ENCODE measurements around the gene DUOX1. TPM values are rescaled to one million over a fixed set of nuclear protein-coding genes. Genes with fewer than 3 reads are reported as not detected.

DUOX1 gene
- total RNA-seq, 1 donor from 2014 or later, result not detected

- no peak for DNase-seq (ENCODE audit: low read depth, low spot score)
- Mint-ChIP-seq H3K36me3 (ENCODE audit: low read depth) (no peaks in the 10 kb centered on the region), H3K4me3 (peak overlapping the region; percentile 81), H3K27ac (ENCODE audit: unreplicated experiment) (no peak overlapping the region), H3K27me3 (ENCODE audit: low read depth) (peaks cover 8% of the 10 kb centered on the region), H3K4me1 (peaks cover 24% of the 10 kb centered on the region), H3K9me3 (no peaks in the 10 kb centered on the region)
- TF ChIP-seq, protein P1, sequence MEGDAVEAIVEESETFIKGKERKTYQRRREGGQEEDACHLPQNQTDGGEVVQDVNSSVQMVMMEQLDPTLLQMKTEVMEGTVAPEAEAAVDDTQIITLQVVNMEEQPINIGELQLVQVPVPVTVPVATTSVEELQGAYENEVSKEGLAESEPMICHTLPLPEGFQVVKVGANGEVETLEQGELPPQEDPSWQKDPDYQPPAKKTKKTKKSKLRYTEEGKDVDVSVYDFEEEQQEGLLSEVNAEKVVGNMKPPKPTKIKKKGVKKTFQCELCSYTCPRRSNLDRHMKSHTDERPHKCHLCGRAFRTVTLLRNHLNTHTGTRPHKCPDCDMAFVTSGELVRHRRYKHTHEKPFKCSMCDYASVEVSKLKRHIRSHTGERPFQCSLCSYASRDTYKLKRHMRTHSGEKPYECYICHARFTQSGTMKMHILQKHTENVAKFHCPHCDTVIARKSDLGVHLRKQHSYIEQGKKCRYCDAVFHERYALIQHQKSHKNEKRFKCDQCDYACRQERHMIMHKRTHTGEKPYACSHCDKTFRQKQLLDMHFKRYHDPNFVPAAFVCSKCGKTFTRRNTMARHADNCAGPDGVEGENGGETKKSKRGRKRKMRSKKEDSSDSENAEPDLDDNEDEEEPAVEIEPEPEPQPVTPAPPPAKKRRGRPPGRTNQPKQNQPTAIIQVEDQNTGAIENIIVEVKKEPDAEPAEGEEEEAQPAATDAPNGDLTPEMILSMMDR (conservative IDR thresholded peaks at IDR 0.05), result no peak
Measured at GRCh38 chr15:45164914-45165313, 35.1 kb downstream of the DUOX1 start.

DNA sequence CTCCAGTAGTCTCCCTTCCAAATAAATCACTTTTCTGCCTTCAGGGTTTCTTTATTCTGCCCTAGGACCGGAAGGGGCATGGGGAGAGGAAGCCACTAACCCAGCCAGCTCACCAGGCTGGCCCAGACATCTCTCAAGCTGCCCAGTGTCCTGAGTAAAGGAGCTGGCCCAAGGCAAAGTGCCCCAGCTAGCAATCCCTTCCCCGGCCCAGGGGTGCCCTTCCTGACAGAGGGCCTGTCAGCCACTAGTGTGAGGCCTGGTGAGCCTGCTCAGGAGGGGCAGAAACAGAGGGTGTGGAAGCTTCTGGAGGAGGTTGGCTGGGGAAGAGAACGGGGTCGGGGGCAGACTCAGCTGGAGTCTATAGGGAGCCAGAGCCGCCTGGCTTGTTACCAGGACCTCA, 35.7 kb downstream of the DUOX1 start:
- Mint-ChIP-seq H3K27me3 (ENCODE audit: low read depth) (peaks cover 6% of the 10 kb centered on the region), H3K4me1 (peaks cover 24% of the 10 kb centered on the region), H3K9me3 (no peaks in the 10 kb centered on the region), H3K27ac (ENCODE audit: unreplicated experiment) (peak overlapping the region; percentile 50), H3K4me3 (peak overlapping the region; percentile 81), H3K36me3 (ENCODE audit: low read depth) (no peaks in the 10 kb centered on the region)
- TF ChIP-seq, protein P1 (conservative IDR thresholded peaks at IDR 0.05), result no peak
- DNase-seq (ENCODE audit: low read depth, low spot score), result no peak

DNA sequence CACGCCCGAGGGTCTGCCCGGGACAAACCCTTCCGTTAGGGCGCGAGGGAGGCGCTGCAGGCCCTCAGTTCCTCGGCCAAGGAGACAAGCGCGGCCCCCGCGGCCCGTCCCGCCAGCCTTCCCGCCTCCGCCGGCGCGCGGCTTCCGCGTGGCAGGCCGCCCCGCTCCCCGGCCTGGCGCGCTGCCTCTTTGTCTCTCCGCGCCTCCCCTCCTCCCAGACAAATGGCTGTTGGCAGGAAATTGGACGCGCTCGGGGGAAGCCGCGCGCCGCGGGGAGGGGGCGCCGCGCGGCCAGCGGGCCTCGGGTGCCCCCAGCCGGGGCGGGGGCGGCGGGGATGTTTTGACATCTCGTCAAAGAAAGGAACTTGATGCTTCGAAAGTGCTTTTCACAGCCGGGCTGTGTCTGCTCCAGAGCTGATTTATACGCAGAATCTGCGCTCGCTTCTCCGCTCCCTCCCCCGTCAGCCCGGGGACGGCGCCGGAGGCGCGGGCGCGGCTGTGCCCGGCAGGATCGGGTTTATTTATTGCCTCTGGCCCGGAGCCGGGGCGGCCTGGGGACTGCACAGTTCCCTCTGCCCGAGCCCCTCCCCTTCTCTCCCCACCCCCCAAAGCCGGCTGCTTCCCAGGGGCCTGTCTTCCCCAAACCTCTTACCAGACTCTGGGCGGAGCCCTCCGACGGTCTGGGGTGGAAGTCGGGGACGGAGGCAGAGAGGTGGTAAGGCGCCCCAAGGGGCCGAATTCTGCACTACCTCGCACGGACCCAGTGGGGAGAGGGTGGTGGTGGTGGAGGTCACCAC, 37.2 kb downstream of the DUOX1 start:
- TF ChIP-seq, protein P1 (conservative IDR thresholded peaks at IDR 0.05), result peak; percentile 62
- Mint-ChIP-seq H3K27ac (ENCODE audit: unreplicated experiment) (no peak overlapping the region), H3K4me1 (peaks cover 21% of the 10 kb centered on the region)

GRCh38 chr15:45167631-45168205, 37.9 kb downstream of the DUOX1 start:
- peaks cover 3% of the 10 kb centered on the region for H3K36me3 Mint-ChIP-seq (ENCODE audit: low read depth)
- TF ChIP-seq, protein P1 (conservative IDR thresholded peaks at IDR 0.05), result no peak
- no peak for DNase-seq (ENCODE audit: low read depth, low spot score)
- peaks cover 19% of the 10 kb centered on the region for H3K4me1 Mint-ChIP-seq
- H3K27me3 Mint-ChIP-seq (ENCODE audit: low read depth), result peaks cover 3% of the 10 kb centered on the region
- H3K27ac Mint-ChIP-seq (ENCODE audit: unreplicated experiment), result peak overlapping the region; percentile 50
- H3K4me3 Mint-ChIP-seq, result peak overlapping the region; percentile 77
- no peaks in the 10 kb centered on the region for H3K9me3 Mint-ChIP-seq

More for the DNA sequence above, 37.2 kb downstream of the DUOX1 start:
- H3K27me3 Mint-ChIP-seq (ENCODE audit: low read depth), result peaks cover 3% of the 10 kb centered on the region
- H3K4me3 Mint-ChIP-seq, result peak overlapping the region; percentile 77
- peak; percentile 72 for DNase-seq (ENCODE audit: low read depth, low spot score)
- H3K9me3 Mint-ChIP-seq, result no peaks in the 10 kb centered on the region
- peaks cover 3% of the 10 kb centered on the region for H3K36me3 Mint-ChIP-seq (ENCODE audit: low read depth)

DNA sequence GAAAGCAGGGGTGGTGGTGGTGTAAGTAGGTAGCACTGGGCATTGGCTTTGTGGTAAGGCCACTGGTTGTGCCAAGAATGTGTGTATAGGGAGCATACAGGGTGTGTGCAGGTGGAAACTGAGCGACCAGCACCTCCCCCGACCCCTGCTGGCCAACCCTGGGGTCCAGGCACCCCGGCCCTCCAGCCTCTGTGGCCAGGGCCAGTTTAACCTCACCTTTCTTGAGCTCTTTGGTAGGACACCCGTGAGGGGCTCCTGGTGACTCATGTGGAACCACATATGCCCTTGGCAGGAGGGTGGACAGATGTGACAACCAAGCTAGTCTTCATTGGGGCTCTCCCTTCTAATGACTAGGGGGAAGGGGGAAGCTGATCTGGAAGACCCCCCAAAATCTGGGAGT, 38.5 kb downstream of the DUOX1 start:
- H3K36me3 Mint-ChIP-seq (ENCODE audit: low read depth), result peaks cover 6% of the 10 kb centered on the region
- H3K9me3 Mint-ChIP-seq, result no peaks in the 10 kb centered on the region
- TF ChIP-seq, protein P1 (conservative IDR thresholded peaks at IDR 0.05), result no peak
- H3K27ac Mint-ChIP-seq (ENCODE audit: unreplicated experiment), result no peak overlapping the region
- H3K4me3 Mint-ChIP-seq, result no peak overlapping the region
- H3K27me3 Mint-ChIP-seq (ENCODE audit: low read depth), result no peaks in the 10 kb centered on the region
- H3K4me1 Mint-ChIP-seq, result peaks cover 15% of the 10 kb centered on the region
- no peak for DNase-seq (ENCODE audit: low read depth, low spot score)
